HG02884 (cell line): ENCODE measurements around the gene PGPEP1.
"Not testable (repeated sequence)": the region's sequence is repeated elsewhere in the genome, so short reads cannot be mapped to it uniquely, and the experiment has no call there.

Experiments
- ATAC-seq: cut with Tn5 transposase; IDR thresholded peaks from one replicate; pipeline ENCODE4 v1.9.1; 2021; ENCODE audit warnings: mild to moderate bottlenecking, moderate library complexity; ENCODE audit not compliant: unreplicated experiment

Gene PGPEP1

GRCh38 chr19:18308051-18308947 lies 32.1 kb upstream of the PGPEP1 start:
- no peak for ATAC-seq

- ATAC-seq: no peak
These were observed 31.5 kb upstream of the PGPEP1 start for GRCh38 chr19:18308948-18309325.

GRCh38 chr19:18309525-18310064 lies 30.8 kb upstream of the PGPEP1 start:
- no peak for ATAC-seq

GRCh38 chr19:18310118-18310909 lies 30.1 kb upstream of the PGPEP1 start:
- ATAC-seq: no peak

DNA sequence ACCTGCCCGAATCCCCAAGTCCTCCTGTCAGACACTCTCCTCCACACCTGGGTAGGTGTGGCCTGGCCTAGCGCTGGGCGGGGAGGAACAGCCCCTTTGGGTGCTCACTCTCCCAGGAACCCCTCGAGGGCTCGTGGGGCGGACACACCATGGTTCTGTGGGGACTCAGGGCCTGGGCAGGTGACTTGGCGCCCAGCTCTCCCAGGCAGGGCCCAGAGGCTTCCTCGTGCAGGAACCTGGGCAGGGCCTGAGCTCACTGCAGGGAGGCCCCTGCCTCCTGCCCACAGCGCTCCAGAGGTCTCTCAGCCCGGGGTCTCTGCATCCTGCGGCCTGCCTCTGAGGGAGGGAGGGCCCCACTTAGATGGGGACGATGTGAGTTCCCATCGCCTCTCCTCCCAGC lies 29.4 kb upstream of the PGPEP1 start:
- ATAC-seq: no peak

GRCh38 chr19:18311502-18312091 lies 28.8 kb upstream of the PGPEP1 start:
- no peak for ATAC-seq

DNA sequence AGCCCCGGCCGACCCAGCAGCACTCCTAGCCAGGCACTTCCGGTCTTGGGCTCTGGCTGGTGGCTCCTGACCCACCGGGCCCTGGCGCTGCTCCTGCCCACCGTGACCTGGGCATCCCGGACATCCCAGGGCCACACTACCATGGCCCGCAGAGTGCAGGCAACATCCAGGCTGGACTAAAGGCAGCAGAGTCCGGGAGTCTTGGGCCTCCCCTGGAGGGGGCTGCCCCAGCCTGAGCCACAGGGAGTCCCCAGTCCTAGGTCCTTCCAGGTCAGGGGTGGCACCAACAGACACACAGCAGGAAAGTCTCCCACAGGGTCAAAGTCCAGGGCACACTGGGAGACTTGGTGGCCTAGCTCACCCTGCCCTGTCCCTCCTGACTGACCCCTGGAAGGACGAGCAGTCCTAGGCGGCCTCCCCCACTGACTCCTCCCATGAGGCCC lies 28.3 kb upstream of the PGPEP1 start:
- no peak for ATAC-seq

- no peak for ATAC-seq
These were observed 27.0 kb upstream of the PGPEP1 start for GRCh38 chr19:18313398-18313797.

DNA sequence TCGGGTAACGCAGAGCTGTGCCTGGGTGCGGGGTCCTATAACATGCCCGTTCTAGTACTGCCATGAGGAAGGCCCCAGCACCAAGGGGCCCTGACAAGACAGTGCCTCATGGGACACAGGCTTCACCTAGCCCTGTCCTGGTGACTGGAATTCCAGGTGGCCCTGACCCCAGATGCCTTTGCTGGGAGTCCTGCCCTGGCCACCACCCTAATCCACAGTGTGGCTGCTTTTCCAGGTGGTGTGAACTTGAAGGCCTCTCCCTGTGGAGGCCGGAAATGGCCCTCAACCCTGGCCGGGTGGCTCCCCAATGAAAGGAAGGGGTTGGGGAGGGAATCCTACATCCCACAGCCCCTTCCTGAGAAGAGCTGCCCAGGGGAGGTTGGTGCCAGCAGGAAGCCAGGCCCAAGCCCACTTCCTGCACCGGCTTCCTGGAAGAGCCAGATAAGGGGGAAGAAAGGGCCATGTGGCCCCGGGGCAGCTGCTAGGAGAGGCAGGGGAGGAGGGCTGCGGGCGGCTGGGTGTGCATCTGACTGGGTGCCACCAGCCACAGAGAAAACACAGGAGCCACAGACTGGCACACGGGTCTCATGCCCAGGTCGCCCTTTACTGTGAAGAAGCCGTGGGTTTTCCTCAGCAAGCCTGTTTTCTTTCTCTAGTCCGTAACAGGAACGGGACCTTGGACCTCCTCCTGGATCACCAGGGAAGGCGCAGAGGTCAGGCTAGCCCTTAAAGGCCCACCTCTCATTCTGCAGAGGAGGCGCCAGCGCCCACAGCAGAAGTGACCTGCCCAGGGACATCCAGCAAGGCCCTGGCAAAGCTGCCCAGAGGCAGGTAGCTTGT lies 22.2 kb upstream of the PGPEP1 start:
- ATAC-seq: no peak

- no peak for ATAC-seq
These were observed 20.7 kb upstream of the PGPEP1 start for GRCh38 chr19:18319591-18320135.

DNA sequence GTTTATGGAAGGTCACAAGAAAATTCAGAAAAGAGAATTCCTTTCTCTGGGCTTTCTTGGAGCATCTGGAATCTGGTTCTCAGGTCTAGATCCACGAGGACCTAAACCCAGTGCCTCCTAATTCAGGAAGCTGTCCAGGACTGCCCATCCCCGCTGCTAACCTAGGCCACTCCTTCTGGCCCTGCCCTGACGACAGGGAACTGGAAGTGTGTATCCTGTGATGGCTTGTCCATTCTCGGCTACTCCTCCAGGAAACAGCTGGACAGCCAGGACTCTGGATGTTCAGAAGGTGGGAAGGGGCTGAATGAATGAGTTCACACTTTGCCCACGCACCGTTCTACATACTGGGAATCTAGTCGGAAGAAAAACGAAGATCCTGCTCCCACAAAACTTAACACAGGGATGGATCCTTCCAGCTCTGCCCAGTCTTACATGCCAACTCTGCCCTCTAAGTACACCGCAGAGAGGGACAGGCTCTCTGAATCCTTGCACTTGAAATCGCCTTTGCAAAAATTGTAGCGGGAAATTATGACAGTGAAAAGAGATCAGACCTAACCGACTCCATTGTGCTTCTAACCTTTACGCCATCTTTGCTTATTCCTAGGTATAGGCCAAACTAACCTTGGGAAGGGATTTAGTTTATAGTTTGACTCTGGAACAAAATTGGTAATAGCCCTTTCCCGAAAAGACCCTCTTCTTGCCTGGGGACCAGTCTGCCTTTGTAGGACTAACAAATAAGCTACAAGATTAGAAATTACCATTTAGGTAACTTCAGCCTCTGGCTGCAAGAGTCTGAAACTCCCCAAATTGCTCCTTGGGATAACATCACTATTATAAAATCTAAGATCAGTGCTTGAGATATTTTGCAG lies 19.3 kb upstream of the PGPEP1 start:
- ATAC-seq: no peak

DNA sequence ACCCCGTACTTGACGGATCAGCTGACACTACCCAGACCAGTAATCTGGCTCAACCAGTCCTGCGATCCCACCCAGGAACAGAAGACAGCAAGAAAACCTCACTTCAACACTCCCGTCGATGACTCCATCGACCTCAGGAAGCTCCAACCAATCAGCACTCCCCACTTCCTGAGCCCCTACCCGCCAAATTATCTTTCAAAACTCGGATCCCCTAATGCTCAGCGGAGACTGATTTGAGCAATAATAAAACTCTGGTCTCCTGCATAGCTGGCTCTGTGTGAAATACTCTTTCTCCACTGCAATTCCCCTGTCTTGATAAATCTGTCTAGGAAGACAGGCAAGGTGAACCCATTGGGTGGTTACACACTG lies 18.7 kb upstream of the PGPEP1 start:
- no peak for ATAC-seq

GRCh38 chr19:18322318-18322758 lies 18.1 kb upstream of the PGPEP1 start:
- ATAC-seq: no peak

- peak; percentile 87 for ATAC-seq
These were observed 17.5 kb upstream of the PGPEP1 start, which contains the start of gene LSM4 for GRCh38 chr19:18322759-18323460. Gene LSM4, minus strand, starts transcription at chr19:18323076. Its CDS starts 56 bp downstream, at chr19:18323020.

DNA sequence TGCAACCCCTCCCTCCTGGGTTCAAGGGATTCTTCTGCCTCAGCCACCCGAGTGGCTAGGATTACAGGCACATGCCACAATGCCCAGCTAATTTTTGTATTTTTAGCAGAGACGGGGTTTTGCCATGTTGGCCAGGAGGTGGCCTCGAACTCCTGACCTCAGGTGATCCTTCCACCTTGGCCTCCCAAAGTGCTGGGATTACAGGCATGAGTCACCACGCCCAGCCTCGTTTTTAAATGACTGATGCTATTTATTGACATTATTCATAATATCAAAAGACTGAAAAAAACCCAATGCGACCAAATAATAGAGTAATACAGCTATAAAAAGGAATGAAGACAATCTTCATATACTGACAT lies 16.0 kb upstream of the PGPEP1 start:
- ATAC-seq: not testable (repeated sequence)

- no peak for ATAC-seq
These were observed 13.6 kb upstream of the PGPEP1 start for GRCh38 chr19:18326772-18327171.

DNA sequence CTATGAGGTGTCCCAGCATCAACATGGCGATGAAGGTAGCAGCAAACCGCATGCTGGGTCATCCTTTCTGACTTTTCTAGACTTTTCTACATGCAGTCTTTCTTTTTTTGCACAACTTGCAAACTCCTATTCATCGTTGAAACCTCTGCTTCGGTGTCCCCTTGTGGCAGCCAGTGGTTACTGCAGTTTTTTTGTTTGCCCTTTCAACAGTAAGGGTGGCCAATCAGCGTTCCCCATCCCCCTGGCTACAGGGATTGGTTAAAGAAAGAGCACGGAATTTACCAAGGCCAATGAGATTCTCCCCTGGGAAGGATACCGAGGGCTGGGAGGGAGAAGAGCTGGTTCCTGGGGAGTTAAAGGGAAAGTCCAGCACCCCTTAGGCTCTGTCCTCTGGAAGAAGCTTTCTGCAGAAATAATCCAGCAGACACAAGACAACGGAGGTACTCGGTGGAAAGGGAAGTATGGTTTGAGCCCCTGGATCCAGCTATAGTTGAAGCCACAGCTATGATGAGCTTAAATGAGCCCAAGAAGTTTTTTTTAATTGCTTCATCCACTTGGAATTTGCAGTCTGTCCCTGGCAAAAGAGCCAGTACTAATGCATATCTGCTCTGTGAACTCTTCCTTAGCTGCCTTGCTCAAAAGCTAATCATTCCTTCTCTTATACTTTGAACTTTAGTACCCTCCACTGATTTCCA lies 11.9 kb upstream of the PGPEP1 start:
- ATAC-seq: peak; percentile 70

- no peak for ATAC-seq
These were observed 11.4 kb upstream of the PGPEP1 start for GRCh38 chr19:18329035-18329376.
